WTC11 (cell line): ENCODE measurements around the gene ERICH4. TPM values are rescaled to one million over a fixed set of nuclear protein-coding genes. Genes with fewer than 3 reads are reported as not detected.

ENCODE experiments used
- ATAC-seq: fragments of 200-7000 bp; cut with Tn5 transposase; 2 replicates; pipeline ENCODE4 v1.10.0; 2021; ENCODE audit warnings: mild to moderate bottlenecking, moderate library complexity
- CTCF ChIA-PET: fragments of 300-600 bp; sonication (Branson Sonifier 250); formaldehyde crosslinking; loops from one replicate; lab custom pipeline; 2021; ENCODE audit warnings: antibody characterized with exemption; lab: Charles Lee
- POLR2A ChIA-PET: fragments of 350-600 bp; sonication (Branson Sonifier 250); formaldehyde crosslinking; loops from one replicate; lab custom pipeline; 2021; ENCODE audit warnings: antibody characterized with exemption; lab: Charles Lee
- DNase-seq: peaks from one replicate; pipeline ENCODE4 v3.0.0; 2021; ENCODE audit warnings: low spot score
- H3K27ac Mint-ChIP-seq: 2 replicates; pipeline ENCODE4 v1.8.0; 2021; ENCODE audit warnings: mixed read lengths
- H3K27me3 Mint-ChIP-seq: 2 replicates; pipeline ENCODE4 v1.8.0; 2021; ENCODE audit warnings: low read depth, mild to moderate bottlenecking, moderate library complexity, mixed read lengths
- H3K36me3 Mint-ChIP-seq: 2 replicates; pipeline ENCODE4 v1.8.0; 2021; ENCODE audit warnings: mixed read lengths
- H3K4me1 Mint-ChIP-seq: 2 replicates; pipeline ENCODE4 v1.8.0; 2022; ENCODE audit warnings: mixed read lengths
- H3K4me3 Mint-ChIP-seq: 2 replicates; pipeline ENCODE4 v1.8.0; 2021; ENCODE audit warnings: mild to moderate bottlenecking, moderate library complexity, mixed read lengths
- H3K9me3 Mint-ChIP-seq: 2 replicates; pipeline ENCODE4 v1.8.0; 2021; ENCODE audit warnings: mixed read lengths
- EMX1 ChIP-seq: fragments of 250-450 bp; sonication (Bioruptor Pico); IDR thresholded peaks from 2 replicates; pipeline ENCODE4 v1.8.0; 2021; ENCODE audit warnings: mild to moderate bottlenecking
- MYBL2 ChIP-seq: sonication (generic); formaldehyde crosslinking; IDR thresholded peaks from 2 replicates; pipeline ENCODE4 v1.8.1; 2023; ENCODE audit warnings: mild to moderate bottlenecking, moderate library complexity, missing genetic modification reagents
- OVOL2 ChIP-seq: fragments of 250-450 bp; sonication (Bioruptor Pico); IDR thresholded peaks from 2 replicates; pipeline ENCODE4 v1.9.0; 2021; ENCODE audit warnings: mild to moderate bottlenecking, borderline replicate concordance
- SMAD4 ChIP-seq: sonication (generic); formaldehyde crosslinking; IDR thresholded peaks from 2 replicates; pipeline ENCODE4 v1.8.0; 2022; ENCODE audit warnings: mild to moderate bottlenecking, missing genetic modification reagents
- SP1 ChIP-seq: sonication (generic); formaldehyde crosslinking; conservative IDR thresholded peaks from 2 replicates; pipeline ENCODE4 v1.8.1; 2022; ENCODE audit warnings: missing genetic modification reagents
- TP53 ChIP-seq: sonication (generic); formaldehyde crosslinking; IDR thresholded peaks from 2 replicates; pipeline ENCODE4 v1.8.1; 2023; ENCODE audit warnings: mild to moderate bottlenecking, missing genetic modification reagents
- ZNF138 ChIP-seq: sonication (generic); formaldehyde crosslinking; conservative IDR thresholded peaks from 2 replicates; pipeline ENCODE4 v1.8.1; 2022; ENCODE audit warnings: mild to moderate bottlenecking, moderate library complexity, missing genetic modification reagents
- ZNF317 ChIP-seq: sonication (generic); formaldehyde crosslinking; IDR thresholded peaks from 2 replicates; pipeline ENCODE4 v1.8.1; 2023; ENCODE audit warnings: low read depth, mild to moderate bottlenecking, moderate library complexity, missing genetic modification reagents, borderline replicate concordance
- ZNF396 ChIP-seq: fragments of 250-450 bp; sonication (Bioruptor Pico); IDR thresholded peaks from 2 replicates; pipeline ENCODE4 v1.8.0; 2021; ENCODE audit warnings: mild to moderate bottlenecking, moderate library complexity, borderline replicate concordance
- ZNF416 ChIP-seq: fragments of 250-450 bp; sonication (Bioruptor Pico); IDR thresholded peaks from 2 replicates; pipeline ENCODE4 v1.9.0; 2021; ENCODE audit warnings: mild to moderate bottlenecking, inconsistent platforms
- total RNA-seq: library from RNA; stranded (reverse); gene quantifications from 3 replicates; pipeline ENCODE4 v1.2.3, GENCODE V29; 2021
- TF ChIP-seq, protein P1 (sequence below): sonication (generic); formaldehyde crosslinking; IDR thresholded peaks from 2 replicates; pipeline ENCODE4 v1.8.0; 2022; ENCODE audit warnings: mild to moderate bottlenecking, missing genetic modification reagents
- TF ChIP-seq, protein P2 (sequence below): sonication (generic); formaldehyde crosslinking; IDR thresholded peaks from 2 replicates; pipeline ENCODE4 v1.8.1; 2023; ENCODE audit warnings: mild to moderate bottlenecking, missing genetic modification reagents, moderate library complexity
- TF ChIP-seq, protein P3 (sequence below): fragments of 250-450 bp; sonication (Bioruptor Pico); IDR thresholded peaks from 2 replicates; pipeline ENCODE4 v1.8.0; 2021; ENCODE audit warnings: mild to moderate bottlenecking
- TF ChIP-seq, protein P4 (sequence below): sonication (generic); formaldehyde crosslinking; conservative IDR thresholded peaks from 2 replicates; pipeline ENCODE4 v1.8.1; 2023; ENCODE audit warnings: mild to moderate bottlenecking, low read depth, missing genetic modification reagents, moderate library complexity
- TF ChIP-seq, protein P5 (sequence below): sonication (generic); formaldehyde crosslinking; IDR thresholded peaks from 2 replicates; pipeline ENCODE4 v1.8.1; 2023; ENCODE audit warnings: mild to moderate bottlenecking, moderate library complexity, missing genetic modification reagents
- TF ChIP-seq, protein P6 (sequence below): sonication (generic); formaldehyde crosslinking; IDR thresholded peaks from 2 replicates; pipeline ENCODE4 v1.8.0; 2022; ENCODE audit warnings: mild to moderate bottlenecking, missing genetic modification reagents
- TF ChIP-seq, protein P7 (sequence below): sonication (generic); formaldehyde crosslinking; IDR thresholded peaks from 2 replicates; pipeline ENCODE4 v1.8.1; 2022; ENCODE audit warnings: mild to moderate bottlenecking, moderate library complexity, missing genetic modification reagents
- TF ChIP-seq, protein P8 (sequence below): sonication (generic); formaldehyde crosslinking; IDR thresholded peaks from 2 replicates; pipeline ENCODE4 v1.8.1; 2022; ENCODE audit warnings: low read depth, missing genetic modification reagents, borderline replicate concordance
- TF ChIP-seq, protein P9 (sequence below): sonication (generic); formaldehyde crosslinking; IDR thresholded peaks from 2 replicates; pipeline ENCODE4 v1.8.1; 2023; ENCODE audit warnings: mild to moderate bottlenecking, missing genetic modification reagents
- TF ChIP-seq, protein P10 (sequence below): sonication (generic); formaldehyde crosslinking; conservative IDR thresholded peaks from 2 replicates; pipeline ENCODE4 v1.8.1; 2022; ENCODE audit warnings: mild to moderate bottlenecking, missing genetic modification reagents

ERICH4 gene
- total RNA-seq, 1 experiment from 2014 or later = 0.24 TPM

DNA sequence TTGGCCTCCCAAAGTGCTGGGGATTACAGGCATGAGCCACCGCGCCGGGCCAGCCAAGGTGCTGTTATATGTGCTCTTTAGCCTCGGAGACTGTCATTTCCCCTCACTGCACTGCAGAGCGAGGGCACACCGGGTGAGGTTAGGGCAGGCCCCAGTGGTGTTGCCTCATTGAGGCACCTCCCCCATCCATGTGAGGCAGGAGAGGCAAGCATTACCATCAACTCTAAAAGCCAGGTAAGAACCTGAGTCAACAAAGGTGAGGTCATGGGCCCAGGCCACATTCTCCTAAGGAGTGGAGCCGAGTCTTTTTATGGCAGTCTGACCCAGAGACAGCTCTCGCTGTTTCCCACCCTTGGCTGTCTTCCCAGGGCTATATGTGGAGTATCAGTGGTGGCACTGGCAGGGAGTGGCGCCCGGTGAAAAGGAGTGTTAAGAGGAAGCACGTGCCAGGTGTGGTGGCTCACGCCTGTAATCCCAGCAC is 26.7 kb upstream of the ERICH4 start:
- Mint-ChIP-seq H3K4me1 (no peaks in the 10 kb centered on the region), H3K27ac (no peak overlapping the region), H3K9me3 (no peaks in the 10 kb centered on the region), H3K27me3 (no peaks in the 10 kb centered on the region; the same call in 1 of the 2 replicates), H3K4me3 (no peak overlapping the region), H3K36me3 (peaks cover 6% of the 10 kb centered on the region)
- CTCF ChIA-PET = interaction anchor here (1.0 kb wide), 1 partner anchor 13 kb away, joined by 3 read pairs; no protein-coding TSS in a partner anchor
- no peak for ATAC-seq
- DNase-seq = no peak
- TF ChIP-seq, protein P1, sequence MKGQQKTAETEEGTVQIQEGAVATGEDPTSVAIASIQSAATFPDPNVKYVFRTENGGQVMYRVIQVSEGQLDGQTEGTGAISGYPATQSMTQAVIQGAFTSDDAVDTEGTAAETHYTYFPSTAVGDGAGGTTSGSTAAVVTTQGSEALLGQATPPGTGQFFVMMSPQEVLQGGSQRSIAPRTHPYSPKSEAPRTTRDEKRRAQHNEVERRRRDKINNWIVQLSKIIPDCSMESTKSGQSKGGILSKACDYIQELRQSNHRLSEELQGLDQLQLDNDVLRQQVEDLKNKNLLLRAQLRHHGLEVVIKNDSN (CRISPR knock-in tag) = no peak
- TF ChIP-seq, protein P2, sequence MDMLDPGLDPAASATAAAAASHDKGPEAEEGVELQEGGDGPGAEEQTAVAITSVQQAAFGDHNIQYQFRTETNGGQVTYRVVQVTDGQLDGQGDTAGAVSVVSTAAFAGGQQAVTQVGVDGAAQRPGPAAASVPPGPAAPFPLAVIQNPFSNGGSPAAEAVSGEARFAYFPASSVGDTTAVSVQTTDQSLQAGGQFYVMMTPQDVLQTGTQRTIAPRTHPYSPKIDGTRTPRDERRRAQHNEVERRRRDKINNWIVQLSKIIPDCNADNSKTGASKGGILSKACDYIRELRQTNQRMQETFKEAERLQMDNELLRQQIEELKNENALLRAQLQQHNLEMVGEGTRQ (CRISPR knock-in tag) = no peak
- TF ChIP-seq ZNF416 (CRISPR knock-in tag) = no peak
- TF ChIP-seq SMAD4 (CRISPR knock-in tag) = no peak
- TF ChIP-seq, protein P3, sequence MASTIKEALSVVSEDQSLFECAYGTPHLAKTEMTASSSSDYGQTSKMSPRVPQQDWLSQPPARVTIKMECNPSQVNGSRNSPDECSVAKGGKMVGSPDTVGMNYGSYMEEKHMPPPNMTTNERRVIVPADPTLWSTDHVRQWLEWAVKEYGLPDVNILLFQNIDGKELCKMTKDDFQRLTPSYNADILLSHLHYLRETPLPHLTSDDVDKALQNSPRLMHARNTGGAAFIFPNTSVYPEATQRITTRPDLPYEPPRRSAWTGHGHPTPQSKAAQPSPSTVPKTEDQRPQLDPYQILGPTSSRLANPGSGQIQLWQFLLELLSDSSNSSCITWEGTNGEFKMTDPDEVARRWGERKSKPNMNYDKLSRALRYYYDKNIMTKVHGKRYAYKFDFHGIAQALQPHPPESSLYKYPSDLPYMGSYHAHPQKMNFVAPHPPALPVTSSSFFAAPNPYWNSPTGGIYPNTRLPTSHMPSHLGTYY (CRISPR knock-in tag) = no peak
- TF ChIP-seq, protein P4, sequence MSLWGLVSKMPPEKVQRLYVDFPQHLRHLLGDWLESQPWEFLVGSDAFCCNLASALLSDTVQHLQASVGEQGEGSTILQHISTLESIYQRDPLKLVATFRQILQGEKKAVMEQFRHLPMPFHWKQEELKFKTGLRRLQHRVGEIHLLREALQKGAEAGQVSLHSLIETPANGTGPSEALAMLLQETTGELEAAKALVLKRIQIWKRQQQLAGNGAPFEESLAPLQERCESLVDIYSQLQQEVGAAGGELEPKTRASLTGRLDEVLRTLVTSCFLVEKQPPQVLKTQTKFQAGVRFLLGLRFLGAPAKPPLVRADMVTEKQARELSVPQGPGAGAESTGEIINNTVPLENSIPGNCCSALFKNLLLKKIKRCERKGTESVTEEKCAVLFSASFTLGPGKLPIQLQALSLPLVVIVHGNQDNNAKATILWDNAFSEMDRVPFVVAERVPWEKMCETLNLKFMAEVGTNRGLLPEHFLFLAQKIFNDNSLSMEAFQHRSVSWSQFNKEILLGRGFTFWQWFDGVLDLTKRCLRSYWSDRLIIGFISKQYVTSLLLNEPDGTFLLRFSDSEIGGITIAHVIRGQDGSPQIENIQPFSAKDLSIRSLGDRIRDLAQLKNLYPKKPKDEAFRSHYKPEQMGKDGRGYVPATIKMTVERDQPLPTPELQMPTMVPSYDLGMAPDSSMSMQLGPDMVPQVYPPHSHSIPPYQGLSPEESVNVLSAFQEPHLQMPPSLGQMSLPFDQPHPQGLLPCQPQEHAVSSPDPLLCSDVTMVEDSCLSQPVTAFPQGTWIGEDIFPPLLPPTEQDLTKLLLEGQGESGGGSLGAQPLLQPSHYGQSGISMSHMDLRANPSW (CRISPR knock-in tag) = no peak
- TF ChIP-seq OVOL2 = no peak
- TF ChIP-seq ZNF396 (CRISPR knock-in tag) = no peak
- TF ChIP-seq TP53 = no peak
- TF ChIP-seq, protein P5, sequence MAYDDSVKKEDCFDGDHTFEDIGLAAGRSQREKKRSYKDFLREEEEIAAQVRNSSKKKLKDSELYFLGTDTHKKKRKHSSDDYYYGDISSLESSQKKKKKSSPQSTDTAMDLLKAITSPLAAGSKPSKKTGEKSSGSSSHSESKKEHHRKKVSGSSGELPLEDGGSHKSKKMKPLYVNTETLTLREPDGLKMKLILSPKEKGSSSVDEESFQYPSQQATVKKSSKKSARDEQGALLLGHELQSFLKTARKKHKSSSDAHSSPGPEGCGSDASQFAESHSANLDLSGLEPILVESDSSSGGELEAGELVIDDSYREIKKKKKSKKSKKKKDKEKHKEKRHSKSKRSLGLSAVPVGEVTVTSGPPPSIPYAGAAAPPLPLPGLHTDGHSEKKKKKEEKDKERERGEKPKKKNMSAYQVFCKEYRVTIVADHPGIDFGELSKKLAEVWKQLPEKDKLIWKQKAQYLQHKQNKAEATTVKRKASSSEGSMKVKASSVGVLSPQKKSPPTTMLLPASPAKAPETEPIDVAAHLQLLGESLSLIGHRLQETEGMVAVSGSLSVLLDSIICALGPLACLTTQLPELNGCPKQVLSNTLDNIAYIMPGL (CRISPR knock-in tag) = no peak
- TF ChIP-seq, protein P6, sequence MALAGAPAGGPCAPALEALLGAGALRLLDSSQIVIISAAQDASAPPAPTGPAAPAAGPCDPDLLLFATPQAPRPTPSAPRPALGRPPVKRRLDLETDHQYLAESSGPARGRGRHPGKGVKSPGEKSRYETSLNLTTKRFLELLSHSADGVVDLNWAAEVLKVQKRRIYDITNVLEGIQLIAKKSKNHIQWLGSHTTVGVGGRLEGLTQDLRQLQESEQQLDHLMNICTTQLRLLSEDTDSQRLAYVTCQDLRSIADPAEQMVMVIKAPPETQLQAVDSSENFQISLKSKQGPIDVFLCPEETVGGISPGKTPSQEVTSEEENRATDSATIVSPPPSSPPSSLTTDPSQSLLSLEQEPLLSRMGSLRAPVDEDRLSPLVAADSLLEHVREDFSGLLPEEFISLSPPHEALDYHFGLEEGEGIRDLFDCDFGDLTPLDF (CRISPR knock-in tag) = no peak
- no peak for TF ChIP-seq SP1 (CRISPR knock-in tag)
- TF ChIP-seq, protein P7, sequence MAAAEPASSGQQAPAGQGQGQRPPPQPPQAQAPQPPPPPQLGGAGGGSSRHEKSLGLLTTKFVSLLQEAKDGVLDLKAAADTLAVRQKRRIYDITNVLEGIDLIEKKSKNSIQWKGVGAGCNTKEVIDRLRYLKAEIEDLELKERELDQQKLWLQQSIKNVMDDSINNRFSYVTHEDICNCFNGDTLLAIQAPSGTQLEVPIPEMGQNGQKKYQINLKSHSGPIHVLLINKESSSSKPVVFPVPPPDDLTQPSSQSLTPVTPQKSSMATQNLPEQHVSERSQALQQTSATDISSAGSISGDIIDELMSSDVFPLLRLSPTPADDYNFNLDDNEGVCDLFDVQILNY = no peak
- TF ChIP-seq MYBL2 = no peak
- TF ChIP-seq, protein P8, sequence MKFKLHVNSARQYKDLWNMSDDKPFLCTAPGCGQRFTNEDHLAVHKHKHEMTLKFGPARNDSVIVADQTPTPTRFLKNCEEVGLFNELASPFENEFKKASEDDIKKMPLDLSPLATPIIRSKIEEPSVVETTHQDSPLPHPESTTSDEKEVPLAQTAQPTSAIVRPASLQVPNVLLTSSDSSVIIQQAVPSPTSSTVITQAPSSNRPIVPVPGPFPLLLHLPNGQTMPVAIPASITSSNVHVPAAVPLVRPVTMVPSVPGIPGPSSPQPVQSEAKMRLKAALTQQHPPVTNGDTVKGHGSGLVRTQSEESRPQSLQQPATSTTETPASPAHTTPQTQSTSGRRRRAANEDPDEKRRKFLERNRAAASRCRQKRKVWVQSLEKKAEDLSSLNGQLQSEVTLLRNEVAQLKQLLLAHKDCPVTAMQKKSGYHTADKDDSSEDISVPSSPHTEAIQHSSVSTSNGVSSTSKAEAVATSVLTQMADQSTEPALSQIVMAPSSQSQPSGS (CRISPR knock-in tag) = no peak
- TF ChIP-seq ZNF138 (CRISPR knock-in tag) = no peak
- no peak for TF ChIP-seq ZNF317
- no peak for TF ChIP-seq EMX1 (CRISPR knock-in tag)
- TF ChIP-seq, protein P9, sequence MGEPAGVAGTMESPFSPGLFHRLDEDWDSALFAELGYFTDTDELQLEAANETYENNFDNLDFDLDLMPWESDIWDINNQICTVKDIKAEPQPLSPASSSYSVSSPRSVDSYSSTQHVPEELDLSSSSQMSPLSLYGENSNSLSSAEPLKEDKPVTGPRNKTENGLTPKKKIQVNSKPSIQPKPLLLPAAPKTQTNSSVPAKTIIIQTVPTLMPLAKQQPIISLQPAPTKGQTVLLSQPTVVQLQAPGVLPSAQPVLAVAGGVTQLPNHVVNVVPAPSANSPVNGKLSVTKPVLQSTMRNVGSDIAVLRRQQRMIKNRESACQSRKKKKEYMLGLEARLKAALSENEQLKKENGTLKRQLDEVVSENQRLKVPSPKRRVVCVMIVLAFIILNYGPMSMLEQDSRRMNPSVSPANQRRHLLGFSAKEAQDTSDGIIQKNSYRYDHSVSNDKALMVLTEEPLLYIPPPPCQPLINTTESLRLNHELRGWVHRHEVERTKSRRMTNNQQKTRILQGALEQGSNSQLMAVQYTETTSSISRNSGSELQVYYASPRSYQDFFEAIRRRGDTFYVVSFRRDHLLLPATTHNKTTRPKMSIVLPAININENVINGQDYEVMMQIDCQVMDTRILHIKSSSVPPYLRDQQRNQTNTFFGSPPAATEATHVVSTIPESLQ (CRISPR knock-in tag) = no peak
- TF ChIP-seq, protein P10, sequence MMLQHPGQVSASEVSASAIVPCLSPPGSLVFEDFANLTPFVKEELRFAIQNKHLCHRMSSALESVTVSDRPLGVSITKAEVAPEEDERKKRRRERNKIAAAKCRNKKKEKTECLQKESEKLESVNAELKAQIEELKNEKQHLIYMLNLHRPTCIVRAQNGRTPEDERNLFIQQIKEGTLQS (CRISPR knock-in tag) = no peak
- POLR2A ChIA-PET = no interaction called here
